GM12878 (cell line): ENCODE measurements around the gene LEKR1. TPM values are rescaled to one million over a fixed set of nuclear protein-coding genes. Genes with fewer than 3 reads are reported as not detected.

Source experiments
- ATAC-seq: fragments of 200-7000 bp; cut with Tn5 transposase; 3 replicates; pipeline ENCODE4 v1.9.1; 2020; ENCODE audit warnings: mild to moderate bottlenecking, moderate library complexity
- BruUV-seq: library from RNA; stranded (reverse); fragments of 400-500 nt; replicated peaks from 2 replicates; lab custom pipeline; 2021; lab: Mats Ljungman, UMichigan
- CTCF ChIA-PET: fragments of 300-600 bp; sonication (Branson Sonifier 250); formaldehyde crosslinking; extraction: SDS; loops from one replicate; lab custom pipeline; 2021; ENCODE audit warnings: inconsistent platforms; lab: Yijun Ruan, JAX
- POLR2A ChIA-PET: fragments of 350-600 bp; formaldehyde crosslinking; extraction: SDS; loops from one replicate; lab custom pipeline; 2021; ENCODE audit warnings: inconsistent platforms; lab: Charles Lee
- RAD21 ChIA-PET: fragments of 300-600 bp; sonication (Branson Sonifier 250); formaldehyde crosslinking; loops from one replicate; lab custom pipeline; 2023; ENCODE audit warnings: antibody characterized with exemption; ENCODE audit not compliant: unreplicated experiment; lab: Charles Lee
- SMC1A ChIA-PET: fragments of 300-600 bp; sonication (Branson Sonifier 250); formaldehyde crosslinking; loops from one replicate; lab custom pipeline; 2023; ENCODE audit not compliant: unreplicated experiment, uncharacterized antibody; lab: Charles Lee
- DNase-seq: peaks from one replicate; pipeline ENCODE4 v3.0.0-alpha.2; 2011; ENCODE audit warnings: low read depth, low spot score
- FAIRE-seq: peaks from 3 replicates; lab custom pipeline; 2011; peaks lifted over from hg19 to GRCh38; lab: Jason Lieb, UNC
- H2AFZ ChIP-seq: 2 replicates; pipeline ENCODE4 v1.6.0; 2011; ENCODE audit warnings: low read depth, low read length, control low read depth; ENCODE audit not compliant: control insufficient read depth
- H3K27ac ChIP-seq: 2 replicates; pipeline ENCODE4 v1.5.1; 2011; ENCODE audit warnings: control low read depth; ENCODE audit not compliant: control insufficient read depth, insufficient read depth
- H3K27me3 ChIP-seq, 2 experiments: replicated peaks in 1 of 2; 2 replicates each; pipeline versions ENCODE4 v1.6.0 to v1.6.1; 2011; ENCODE audit warnings: low read length in 1 of 2; ENCODE audit not compliant: control insufficient read depth in 2 of 2, insufficient read depth in 2 of 2
- H3K36me3 ChIP-seq, 2 experiments: 2 replicates each; pipeline ENCODE4 v1.5.1; 2011; ENCODE audit warnings: low read length in 1 of 2; ENCODE audit not compliant: control insufficient read depth in 2 of 2, insufficient read depth in 2 of 2
- H3K4me1 ChIP-seq: 2 replicates; pipeline ENCODE4 v1.6.1; 2011; ENCODE audit warnings: mild to moderate bottlenecking, low read length, moderate library complexity, mixed read lengths; ENCODE audit not compliant: control insufficient read depth, insufficient read depth
- H3K4me2 ChIP-seq: 2 replicates; pipeline ENCODE4 v1.6.0; 2011; ENCODE audit warnings: control low read depth; ENCODE audit not compliant: control insufficient read depth, insufficient read depth
- H3K4me3 ChIP-seq: fragments of 200-600 bp; sonication (generic); 2 replicates; pipeline ENCODE4 v1.5.1; 2016
- H3K79me2 ChIP-seq: 2 replicates; pipeline ENCODE4 v1.6.0; 2011; ENCODE audit warnings: low read length; ENCODE audit not compliant: control insufficient read depth, insufficient read depth
- H3K9ac ChIP-seq: 2 replicates; pipeline ENCODE4 v1.8.0; 2011; ENCODE audit warnings: low read length, control low read depth, mixed read lengths; ENCODE audit not compliant: control insufficient read depth, insufficient read depth
- H3K9me3 ChIP-seq: replicated peaks from 3 replicates; pipeline ENCODE4 v1.5.1; 2011; ENCODE audit warnings: mild to moderate bottlenecking, low read length; ENCODE audit not compliant: control insufficient read depth, insufficient read depth
- H4K20me1 ChIP-seq: 2 replicates; pipeline ENCODE4 v1.6.0; 2011; ENCODE audit not compliant: control insufficient read depth, insufficient read depth
- ATF7 ChIP-seq: fragments of 450-650 bp; IDR thresholded peaks from 2 replicates; pipeline ENCODE4 v1.6.1; 2016; ENCODE audit warnings: low read depth, mild to moderate bottlenecking
- BMI1 ChIP-seq: fragments of 450-650 bp; IDR thresholded peaks from 2 replicates; pipeline ENCODE4 v1.6.1; 2016; ENCODE audit warnings: mild to moderate bottlenecking, moderate library complexity, borderline replicate concordance
- ELK1 ChIP-seq: IDR thresholded peaks from 2 replicates; pipeline ENCODE4 v1.6.1; 2012; ENCODE audit warnings: low read depth, low read length, improper control_type of control experiment
- HDAC2 ChIP-seq: fragments of 200-600 bp; sonication (generic); IDR thresholded peaks from 2 replicates; pipeline ENCODE4 v1.6.1; 2017
- HDGF ChIP-seq: fragments of 450-650 bp; IDR thresholded peaks from 2 replicates; pipeline ENCODE4 v1.6.1; 2016; ENCODE audit warnings: antibody characterized with exemption
- KDM1A ChIP-seq: fragments of 200-600 bp; sonication (generic); IDR thresholded peaks from 2 replicates; pipeline ENCODE4 v1.6.1; 2016; ENCODE audit warnings: borderline replicate concordance
- NBN ChIP-seq: fragments of 450-650 bp; IDR thresholded peaks from 2 replicates; pipeline ENCODE4 v1.6.1; 2016
- RFX5 ChIP-seq: IDR thresholded peaks from 2 replicates; pipeline ENCODE4 v1.6.1; 2011; ENCODE audit warnings: low read depth, low read length, improper control_type of control experiment
- SMAD5 ChIP-seq: IDR thresholded peaks from 2 replicates; pipeline ENCODE4 v1.6.1; 2016; ENCODE audit warnings: antibody characterized with exemption, low read depth
- SREBF1 ChIP-seq: IDR thresholded peaks from 2 replicates; pipeline ENCODE4 v1.6.1; 2012; ENCODE audit warnings: mild to moderate bottlenecking, low read length
- SUPT20H ChIP-seq: IDR thresholded peaks from 2 replicates; pipeline ENCODE4 v1.6.1; 2011; ENCODE audit warnings: low read depth, mild to moderate bottlenecking, low read length, moderate library complexity, borderline replicate concordance; ENCODE audit not compliant: control insufficient read depth
- YBX1 ChIP-seq: fragments of 450-650 bp; IDR thresholded peaks from 2 replicates; pipeline ENCODE4 v1.6.1; 2016; ENCODE audit warnings: antibody characterized with exemption
- ZBTB33 ChIP-seq: fragments of 450-650 bp; IDR thresholded peaks from 2 replicates; pipeline ENCODE4 v1.6.1; 2017; ENCODE audit warnings: mild to moderate bottlenecking
- ZBTB40 ChIP-seq: fragments of 450-650 bp; IDR thresholded peaks from 2 replicates; pipeline ENCODE4 v1.6.1; 2016; ENCODE audit warnings: mild to moderate bottlenecking, moderate library complexity, borderline replicate concordance
- ZNF24 ChIP-seq: fragments of 450-650 bp; IDR thresholded peaks from 2 replicates; pipeline ENCODE4 v1.6.1; 2017; ENCODE audit warnings: antibody characterized with exemption, mild to moderate bottlenecking
- WGBS: methylation state at CpG from one replicate; pipeline ENCODE4 v1.1.6; 2016; ENCODE audit warnings: low lambda C conversion rate; ENCODE audit not compliant: insufficient replicate concordance, insufficient coverage; ENCODE audit errors: missing lambda C conversion rate; 5-methylcytosine and 5-hydroxymethylcytosine counted together
- in situ Hi-C: fragments of 300-500 bp; cut with MboI; formaldehyde crosslinking; loops from 9 replicates; pipeline ENCODE4 v1.14.3; 2018; ENCODE audit warnings: mixed read lengths
- intact Hi-C: fragments of 100-400 bp; cut with micrococcal nuclease; formaldehyde crosslinking; loops from one replicate; pipeline ENCODE4 v1.14.2; 2022; ENCODE audit not compliant: unreplicated experiment
- polyA plus RNA-seq, 11 experiments: library from polyadenylated mRNA; depleted of rRNA in 4 of 11; unstranded in 6 of 11; stranded (reverse) in 5 of 11; fragments of >200 nt; fragmentation: Nextera tagmentation in 4 of 11; fragmentation: Illumina TruSeq in 1 of 11; extraction: Ambion mirVana in 4 of 11; extraction: Trizol in 1 of 11; gene quantifications; 1 replicate in 1 of 11; 2 replicates in 10 of 11; pipeline versions ENCODE4 v1.2.1 to v1.2.3, GENCODE V29; 2011 to 2016; ENCODE audit warnings: inconsistent platforms in 2 of 11, missing spikeins in 2 of 11, low read depth in 1 of 11
- total RNA-seq, 4 experiments: library from RNA; depleted of rRNA in 3 of 4; stranded (reverse); fragments of >200 nt in 3 of 4; fragmentation: Illumina TruSeq in 1 of 4; extraction: Trizol in 1 of 4; gene quantifications; 2 replicates each; pipeline versions ENCODE4 v1.2.1 to v1.2.3, GENCODE V29; 2013 to 2021
- TF ChIP-seq, protein P1 (sequence below): IDR thresholded peaks from 2 replicates; pipeline ENCODE4 v1.6.1; 2012; ENCODE audit warnings: mild to moderate bottlenecking, low read depth, low read length

LEKR1 gene
- total and polyA plus RNA-seq, 10 of the 15 experiments (the other 5 are each of a cell fraction or from before 2014, with no cell fraction given) = 0.48 to 3.2 (median 1.3) TPM

DNA sequence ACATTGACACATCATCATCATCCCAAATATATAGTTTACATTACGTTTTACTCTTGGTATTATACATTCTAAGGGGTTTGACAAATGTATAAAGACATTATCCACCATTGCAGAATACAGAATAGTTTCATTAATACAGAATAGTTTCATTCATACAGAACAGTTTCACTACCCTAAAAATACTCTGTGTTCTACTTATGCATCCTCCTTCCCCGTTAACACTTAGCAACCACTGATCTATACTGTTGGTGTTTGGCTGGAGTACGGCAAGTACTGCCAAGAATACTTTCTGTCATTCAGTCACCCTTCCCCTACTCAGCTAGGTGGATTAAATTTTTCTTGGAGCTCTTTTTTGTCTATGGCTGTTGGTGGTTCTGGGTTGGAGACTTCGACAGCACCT, 33.4 kb downstream of the LEKR1 start:
- intact Hi-C loops = no loop called here
- no peaks in the 10 kb centered on the region for H3K27me3 ChIP-seq
- no peak overlapping the region for H3K4me2 ChIP-seq
- ATAC-seq = peak; percentile 98
- H3K4me1 ChIP-seq = no peaks in the 10 kb centered on the region
- H3K79me2 ChIP-seq = no peaks in the 10 kb centered on the region
- no peaks in the 10 kb centered on the region for H4K20me1 ChIP-seq
- no peak overlapping the region for H3K4me3 ChIP-seq
- DNase-seq = no peak
- ChIA-PET CTCF (interaction anchor here (1.1 kb wide), 1 partner anchor 195 kb away, joined by 5 read pairs; no protein-coding TSS in a partner anchor), SMC1A (no interaction called here), POLR2A (no interaction called here), RAD21 (no interaction called here)
- peak; percentile 61 for FAIRE-seq
- no peak overlapping the region for H3K9ac ChIP-seq
- H2AFZ ChIP-seq = no peak overlapping the region
- in situ Hi-C loops = no loop called here
- no peaks in the 10 kb centered on the region for H3K9me3 ChIP-seq
- BruUV-seq = no TSS peak
- 58% methylated on average over 4 of the region's 4 CpGs for WGBS
- H3K36me3 ChIP-seq = no peaks in the 10 kb centered on the region
- H3K27ac ChIP-seq = no peak overlapping the region
- TF ChIP-seq SREBF1 (no peak), HDGF (no peak), ATF7 (peak; percentile 35; the same call in 1 of the 2 replicates), BMI1 (no peak), YBX1 (no peak), KDM1A (no peak), SMAD5 (no peak), ZBTB40 (no peak), ZNF24 (peak; percentile 45; the same call in 1 of the 2 replicates), ELK1 (no peak), ZBTB33 (no peak), SUPT20H (no peak), HDAC2 (no peak), NBN (no peak), RFX5 (peak; percentile 70; the same call in 1 of the 2 replicates)
- TF ChIP-seq, protein P1, sequence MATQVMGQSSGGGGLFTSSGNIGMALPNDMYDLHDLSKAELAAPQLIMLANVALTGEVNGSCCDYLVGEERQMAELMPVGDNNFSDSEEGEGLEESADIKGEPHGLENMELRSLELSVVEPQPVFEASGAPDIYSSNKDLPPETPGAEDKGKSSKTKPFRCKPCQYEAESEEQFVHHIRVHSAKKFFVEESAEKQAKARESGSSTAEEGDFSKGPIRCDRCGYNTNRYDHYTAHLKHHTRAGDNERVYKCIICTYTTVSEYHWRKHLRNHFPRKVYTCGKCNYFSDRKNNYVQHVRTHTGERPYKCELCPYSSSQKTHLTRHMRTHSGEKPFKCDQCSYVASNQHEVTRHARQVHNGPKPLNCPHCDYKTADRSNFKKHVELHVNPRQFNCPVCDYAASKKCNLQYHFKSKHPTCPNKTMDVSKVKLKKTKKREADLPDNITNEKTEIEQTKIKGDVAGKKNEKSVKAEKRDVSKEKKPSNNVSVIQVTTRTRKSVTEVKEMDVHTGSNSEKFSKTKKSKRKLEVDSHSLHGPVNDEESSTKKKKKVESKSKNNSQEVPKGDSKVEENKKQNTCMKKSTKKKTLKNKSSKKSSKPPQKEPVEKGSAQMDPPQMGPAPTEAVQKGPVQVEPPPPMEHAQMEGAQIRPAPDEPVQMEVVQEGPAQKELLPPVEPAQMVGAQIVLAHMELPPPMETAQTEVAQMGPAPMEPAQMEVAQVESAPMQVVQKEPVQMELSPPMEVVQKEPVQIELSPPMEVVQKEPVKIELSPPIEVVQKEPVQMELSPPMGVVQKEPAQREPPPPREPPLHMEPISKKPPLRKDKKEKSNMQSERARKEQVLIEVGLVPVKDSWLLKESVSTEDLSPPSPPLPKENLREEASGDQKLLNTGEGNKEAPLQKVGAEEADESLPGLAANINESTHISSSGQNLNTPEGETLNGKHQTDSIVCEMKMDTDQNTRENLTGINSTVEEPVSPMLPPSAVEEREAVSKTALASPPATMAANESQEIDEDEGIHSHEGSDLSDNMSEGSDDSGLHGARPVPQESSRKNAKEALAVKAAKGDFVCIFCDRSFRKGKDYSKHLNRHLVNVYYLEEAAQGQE = no peak
